ENCODE measurements around the gene HM13.
"Not testable (repeated sequence)": the region's sequence is repeated elsewhere in the genome, so short reads cannot be mapped to it uniquely, and the experiment has no call there.

The HM13 gene

GRCh38 chr20:31608251-31608945 is 94.2 kb downstream of the HM13 start:
- no peak for DNase-seq (ENCODE audit: low spot score)

- DNase-seq (ENCODE audit: low spot score), result not testable (repeated sequence)
Observed at GRCh38 chr20:31612271-31612640, 98.0 kb downstream of the HM13 start.

- no peak for DNase-seq (ENCODE audit: low spot score)
Observed at GRCh38 chr20:31615416-31615815, 101.2 kb downstream of the HM13 start.

GRCh38 chr20:31617432-31618104 is 103.3 kb downstream of the HM13 start:
- DNase-seq (ENCODE audit: low spot score), result no peak
